Lower leg skin (tissue), 4 donors: ENCODE measurements around the gene IL11. TPM values are rescaled to one million over a fixed set of nuclear protein-coding genes. Genes with fewer than 3 reads are reported as not detected.
A peak's percentile ranks its signal among the peaks of the same experiment; 100 is the strongest.
"Not testable (repeated sequence)": the region's sequence is repeated elsewhere in the genome, so short reads cannot be mapped to it uniquely, and the experiment has no call there.

ENCODE experiments used
- DNase-seq, 2 donors: peaks; one replicate each; pipeline ENCODE4 v3.0.0-alpha.2; 2019; ENCODE audit warnings: low spot score in 2 of 2
- H3K4me3 ChIP-seq: fragments of 200-600 bp; sonication (generic); 2 replicates; pipeline ENCODE4 v1.5.1; 2017; ENCODE audit warnings: mild to moderate bottlenecking, low read depth; ENCODE audit not compliant: poor library complexity, severe bottlenecking
- POLR2A ChIP-seq, 2 donors: fragments of 450-650 bp; IDR thresholded peaks; one replicate each; pipeline ENCODE4 v1.6.1; 2016 to 2017; ENCODE audit warnings: antibody characterized with exemption in 2 of 2, mild to moderate bottlenecking in 1 of 2, moderate library complexity in 1 of 2
- WGBS, 2 donors: methylation state at CpG; one replicate each; pipeline ENCODE4 v1.1.5; 2018; 5-methylcytosine and 5-hydroxymethylcytosine counted together
- intact Hi-C: fragments of 100-400 bp; cut with DNase I; formaldehyde crosslinking; loops from one replicate; pipeline ENCODE4 v1.15.0; 2023; ENCODE audit warnings: low total_unique reads
- total RNA-seq, 4 donors: library from RNA; depleted of rRNA; stranded (reverse); fragments of >200 nt; gene quantifications; one replicate each; pipeline ENCODE4 v1.1.0, GENCODE V29; 2016
- TF ChIP-seq, protein P1 (sequence below), 3 donors: fragments of 450-650 bp; IDR thresholded peaks; one replicate each; pipeline ENCODE4 v1.5.1; 2016; ENCODE audit warnings: antibody characterized with exemption in 3 of 3, mild to moderate bottlenecking in 3 of 3, moderate library complexity in 2 of 3

Gene IL11
- total RNA-seq, 4 donors from 2014 or later, result 0.23 to 0.68 (median 0.46) TPM; not detected in 1

GRCh38 chr19:55408533-55408872 lies 38.2 kb upstream of the IL11 start:
- TF ChIP-seq, protein P1, sequence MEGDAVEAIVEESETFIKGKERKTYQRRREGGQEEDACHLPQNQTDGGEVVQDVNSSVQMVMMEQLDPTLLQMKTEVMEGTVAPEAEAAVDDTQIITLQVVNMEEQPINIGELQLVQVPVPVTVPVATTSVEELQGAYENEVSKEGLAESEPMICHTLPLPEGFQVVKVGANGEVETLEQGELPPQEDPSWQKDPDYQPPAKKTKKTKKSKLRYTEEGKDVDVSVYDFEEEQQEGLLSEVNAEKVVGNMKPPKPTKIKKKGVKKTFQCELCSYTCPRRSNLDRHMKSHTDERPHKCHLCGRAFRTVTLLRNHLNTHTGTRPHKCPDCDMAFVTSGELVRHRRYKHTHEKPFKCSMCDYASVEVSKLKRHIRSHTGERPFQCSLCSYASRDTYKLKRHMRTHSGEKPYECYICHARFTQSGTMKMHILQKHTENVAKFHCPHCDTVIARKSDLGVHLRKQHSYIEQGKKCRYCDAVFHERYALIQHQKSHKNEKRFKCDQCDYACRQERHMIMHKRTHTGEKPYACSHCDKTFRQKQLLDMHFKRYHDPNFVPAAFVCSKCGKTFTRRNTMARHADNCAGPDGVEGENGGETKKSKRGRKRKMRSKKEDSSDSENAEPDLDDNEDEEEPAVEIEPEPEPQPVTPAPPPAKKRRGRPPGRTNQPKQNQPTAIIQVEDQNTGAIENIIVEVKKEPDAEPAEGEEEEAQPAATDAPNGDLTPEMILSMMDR (IDR thresholded peaks at IDR 0.05), result no peak
- TF ChIP-seq POLR2A (IDR thresholded peaks at IDR 0.05), result no peak
- DNase-seq, result no peak
- 59 to 64% methylated on average over 9 of the region's 9 CpGs for WGBS, 2 donors
- H3K4me3 ChIP-seq, result peak overlapping the region; percentile 10
- intact Hi-C loops, result loop anchor here (5.0 kb wide), 1 partner anchor 234 kb away; the partner anchor contains the start of genes ZNF580 and ZNF581

GRCh38 chr19:55407800-55408532 lies 37.7 kb upstream of the IL11 start:
- 1% methylated on average over 56 to 65 of the region's 72 CpGs for WGBS, 2 donors
- TF ChIP-seq, protein P1 (IDR thresholded peaks at IDR 0.05), result no peak
- TF ChIP-seq POLR2A (IDR thresholded peaks at IDR 0.05), result no peak
- H3K4me3 ChIP-seq, result peak overlapping the region; percentile 74
- intact Hi-C loops, result loop anchor here (5.0 kb wide), 1 partner anchor 234 kb away; the partner anchor contains the start of genes ZNF580 and ZNF581
- peak; percentile 99 to 100 for DNase-seq

DNA sequence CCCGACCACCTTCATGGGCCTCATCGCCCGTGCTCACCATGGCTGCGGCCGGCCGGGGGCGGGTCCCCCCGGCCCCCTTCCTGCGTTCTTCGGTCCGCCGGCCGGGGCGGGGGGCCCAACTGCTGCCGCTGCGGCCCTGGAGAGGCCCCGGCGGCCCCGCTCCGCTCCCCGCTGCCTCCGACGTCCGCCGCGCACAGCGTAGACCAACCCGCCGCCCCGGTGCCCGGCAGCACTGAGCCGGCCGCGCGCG lies 37.2 kb upstream of the IL11 start, which contains the start of gene UBE2S:
TSS of gene UBE2S (minus strand) at position 239 of the 250 bp plus-strand sequence. CDS start at position 40, 199 bp downstream.
- peak within 1 kb of the TSS; percentile 74 for H3K4me3 ChIP-seq
- peak in 1 of 2 donors; percentile 84 for TF ChIP-seq POLR2A (IDR thresholded peaks at IDR 0.05)
- 0% methylated on average over 3 to 17 of the region's 36 CpGs for WGBS, 2 donors
- intact Hi-C loops, result loop anchor here (5.0 kb wide), 1 partner anchor 235 kb away; the partner anchor contains the start of genes ZNF580 and ZNF581
- not testable (repeated sequence) for DNase-seq

DNA sequence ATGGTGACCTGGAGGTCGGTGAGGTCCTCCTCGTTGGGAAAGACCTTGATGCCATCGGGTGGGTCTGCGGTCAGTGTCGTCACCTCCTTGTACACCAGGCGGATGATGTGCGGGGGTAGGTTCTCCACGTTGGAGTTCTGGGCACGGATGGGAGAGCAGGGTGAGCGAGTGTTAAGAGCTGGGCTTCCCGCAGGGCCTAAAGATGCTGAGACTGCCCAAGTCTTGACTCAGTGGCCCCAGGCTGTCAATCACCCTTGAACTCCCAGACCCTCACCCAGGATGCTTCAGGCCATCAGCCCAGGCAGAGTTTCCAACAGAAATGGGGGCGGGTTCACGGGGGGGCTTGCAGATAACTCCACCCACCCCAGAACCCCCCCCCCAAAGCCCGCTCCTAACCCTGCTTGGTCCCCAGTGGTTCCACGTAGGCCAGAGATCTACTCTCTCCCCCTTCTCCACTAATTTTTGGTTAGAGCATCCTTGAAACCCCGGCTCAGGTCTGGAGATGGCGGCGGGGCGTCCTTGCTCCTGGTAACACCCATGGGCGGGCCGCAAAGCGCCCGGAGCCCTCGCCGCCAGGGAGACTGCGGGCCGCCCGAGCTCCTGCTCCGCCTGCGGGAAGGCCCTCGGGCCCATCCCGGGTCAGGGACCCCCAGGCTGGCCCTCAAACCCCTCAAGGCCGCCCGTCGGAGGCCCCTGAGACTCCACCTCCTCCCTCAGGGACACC lies 36.7 kb upstream of the IL11 start:
- WGBS, 2 donors, result 17 to 27% methylated on average over 26 to 32 of the region's 35 CpGs
- intact Hi-C loops, result loop anchor here (5.0 kb wide), 1 partner anchor 235 kb away; the partner anchor contains the start of genes ZNF580 and ZNF581
- DNase-seq, result peak in 1 of 2 donors; percentile 88
- no peak for TF ChIP-seq POLR2A (IDR thresholded peaks at IDR 0.05)
- TF ChIP-seq, protein P1 (IDR thresholded peaks at IDR 0.05), result no peak
- H3K4me3 ChIP-seq, result peak overlapping the region; percentile 74

DNA sequence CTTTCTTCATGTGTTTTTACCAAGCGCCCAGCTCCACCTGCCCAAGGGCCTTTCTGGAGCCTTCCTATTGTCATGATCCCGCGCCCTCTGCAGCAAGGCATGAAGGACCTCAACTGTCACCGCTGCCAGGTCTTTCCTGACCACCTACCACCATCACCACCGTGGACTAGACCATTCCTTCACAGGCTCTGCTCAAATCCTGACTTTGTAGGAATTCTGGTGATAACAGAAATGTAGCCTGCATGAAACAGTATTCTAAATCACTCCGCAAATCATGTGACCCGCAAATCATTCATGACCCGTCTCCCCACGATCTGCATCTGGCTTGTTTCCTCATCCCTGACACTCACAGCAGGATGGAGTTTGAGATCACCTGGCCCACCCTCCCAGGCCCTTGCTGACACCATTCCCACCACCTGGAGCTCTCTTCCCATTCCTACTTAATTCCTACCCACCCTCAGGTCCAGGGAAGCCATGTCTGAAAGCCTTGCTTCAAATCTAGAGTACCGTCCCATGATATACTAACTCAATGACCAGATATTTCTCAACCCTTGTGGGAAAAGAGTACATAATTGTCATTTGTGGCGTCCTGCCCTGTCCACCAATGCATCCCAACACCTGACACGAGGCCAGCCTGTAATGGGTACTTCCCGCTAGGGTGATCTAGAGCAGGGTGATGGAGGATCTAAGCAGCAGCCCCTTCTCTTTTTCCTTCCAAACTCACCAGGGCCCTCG lies 36.0 kb upstream of the IL11 start:
- 80 to 83% methylated on average over 14 of the region's 14 CpGs for WGBS, 2 donors
- intact Hi-C loops, result loop anchor here (5.0 kb wide), 1 partner anchor 236 kb away; the partner anchor contains the start of genes ZNF580 and ZNF581
- TF ChIP-seq, protein P1 (IDR thresholded peaks at IDR 0.05), result no peak
- TF ChIP-seq POLR2A (IDR thresholded peaks at IDR 0.05), result no peak
- DNase-seq, result no peak
- no peak overlapping the region for H3K4me3 ChIP-seq
